HG02885 (cell line): ENCODE data around the gene GPR146.
"Not testable (repeated sequence)": the region's sequence is repeated elsewhere in the genome, so short reads cannot be mapped to it uniquely, and the experiment has no call there.

Source experiments
- ATAC-seq: cut with Tn5 transposase; IDR thresholded peaks from one replicate; pipeline ENCODE4 v1.9.1; 2021; ENCODE audit warnings: mild to moderate bottlenecking; ENCODE audit not compliant: unreplicated experiment, poor library complexity

Gene GPR146, protein sequence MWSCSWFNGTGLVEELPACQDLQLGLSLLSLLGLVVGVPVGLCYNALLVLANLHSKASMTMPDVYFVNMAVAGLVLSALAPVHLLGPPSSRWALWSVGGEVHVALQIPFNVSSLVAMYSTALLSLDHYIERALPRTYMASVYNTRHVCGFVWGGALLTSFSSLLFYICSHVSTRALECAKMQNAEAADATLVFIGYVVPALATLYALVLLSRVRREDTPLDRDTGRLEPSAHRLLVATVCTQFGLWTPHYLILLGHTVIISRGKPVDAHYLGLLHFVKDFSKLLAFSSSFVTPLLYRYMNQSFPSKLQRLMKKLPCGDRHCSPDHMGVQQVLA

DNA sequence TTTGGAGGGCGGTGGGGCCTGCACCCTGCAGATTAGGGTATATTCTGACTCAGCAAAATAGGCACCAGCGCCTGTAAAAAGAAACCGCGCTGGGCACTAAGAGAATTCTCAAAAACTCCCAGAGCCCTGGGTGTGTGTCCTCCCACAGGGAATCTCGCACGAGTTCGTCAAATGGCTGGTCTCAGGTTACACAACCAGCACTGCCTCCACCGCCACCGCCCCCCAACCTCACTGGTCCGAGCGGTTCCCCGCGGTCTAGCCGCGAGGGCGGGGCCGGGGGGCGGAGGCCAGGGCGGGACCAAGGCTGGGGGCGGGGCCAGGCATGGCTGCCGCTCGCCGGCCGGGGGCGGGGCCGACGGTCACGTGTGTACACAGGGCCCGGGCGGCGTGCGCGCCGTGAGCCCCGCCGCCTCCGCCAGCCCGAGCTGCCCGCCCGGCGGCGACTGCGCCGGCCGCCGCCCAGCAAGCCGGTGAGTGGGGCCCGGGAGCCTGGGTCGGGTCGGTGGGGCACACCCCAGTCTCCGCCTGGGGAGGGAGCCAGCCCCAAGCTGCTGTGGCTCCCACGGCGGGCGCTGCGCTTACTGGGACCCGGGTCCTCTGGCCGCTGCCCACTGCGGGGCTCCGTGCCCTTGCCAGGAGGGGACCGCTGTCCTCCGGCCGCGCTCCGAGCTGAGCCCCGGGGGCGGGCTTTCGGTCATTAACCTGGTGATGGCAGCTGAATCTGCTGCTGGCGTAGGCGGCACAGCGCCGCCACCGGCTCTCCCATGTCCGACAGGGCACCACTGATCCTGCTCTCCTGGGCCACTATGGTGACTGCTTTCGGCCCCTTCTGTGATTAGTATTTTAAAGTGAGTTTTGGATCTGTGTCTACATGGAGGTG lies at the start of gene GPR146:
Gene GPR146, plus strand, starts transcription at position 358 of the 880 bp plus-strand sequence. CDS start 12,970 bp downstream, outside the sequence.
- peak; percentile 94 for ATAC-seq

- no peak for ATAC-seq
Measured at GRCh38 chr7:994592-995308, 49.6 kb upstream of the GPR146 start.

- ATAC-seq, result no peak
Measured at GRCh38 chr7:995571-995970, 48.8 kb upstream of the GPR146 start.

- ATAC-seq, result no peak
Measured at GRCh38 chr7:996079-996872, 48.1 kb upstream of the GPR146 start.

- no peak for ATAC-seq
Measured at GRCh38 chr7:997404-998395, 46.6 kb upstream of the GPR146 start.

- ATAC-seq, result no peak
Measured at GRCh38 chr7:999149-999879, 45.0 kb upstream of the GPR146 start.

GRCh38 chr7:999941-1000935 lies 44.1 kb upstream of the GPR146 start:
- ATAC-seq, result no peak

- not testable (repeated sequence) for ATAC-seq
Measured at GRCh38 chr7:1001069-1001770, 43.1 kb upstream of the GPR146 start.

GRCh38 chr7:1002026-1002425 lies 42.3 kb upstream of the GPR146 start:
- ATAC-seq, result not testable (repeated sequence)

- ATAC-seq, result not testable (repeated sequence)
Measured at GRCh38 chr7:1002445-1002844, 41.9 kb upstream of the GPR146 start.

GRCh38 chr7:1004018-1004852 lies 40.1 kb upstream of the GPR146 start:
- ATAC-seq, result no peak

DNA sequence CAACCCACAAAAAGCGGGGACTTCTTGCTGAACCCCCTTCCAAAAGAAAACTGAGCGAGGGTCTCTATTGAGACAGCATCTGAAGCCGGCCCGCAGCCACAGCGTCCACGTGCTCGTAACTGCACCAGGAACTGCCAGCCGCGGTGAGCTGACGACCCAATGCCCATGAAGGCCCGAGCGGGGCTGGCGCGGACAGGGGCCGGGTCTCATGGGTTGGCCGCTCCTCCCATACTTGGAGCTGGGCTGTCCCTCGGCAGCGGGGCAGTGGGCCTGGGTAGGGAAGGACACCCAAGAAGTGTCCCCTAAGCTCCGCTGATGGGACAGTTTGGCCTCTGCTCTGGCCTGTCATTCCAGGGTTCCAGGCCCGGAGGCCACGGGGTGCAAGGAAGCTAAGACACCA lies 39.0 kb upstream of the GPR146 start:
- ATAC-seq, result no peak

DNA sequence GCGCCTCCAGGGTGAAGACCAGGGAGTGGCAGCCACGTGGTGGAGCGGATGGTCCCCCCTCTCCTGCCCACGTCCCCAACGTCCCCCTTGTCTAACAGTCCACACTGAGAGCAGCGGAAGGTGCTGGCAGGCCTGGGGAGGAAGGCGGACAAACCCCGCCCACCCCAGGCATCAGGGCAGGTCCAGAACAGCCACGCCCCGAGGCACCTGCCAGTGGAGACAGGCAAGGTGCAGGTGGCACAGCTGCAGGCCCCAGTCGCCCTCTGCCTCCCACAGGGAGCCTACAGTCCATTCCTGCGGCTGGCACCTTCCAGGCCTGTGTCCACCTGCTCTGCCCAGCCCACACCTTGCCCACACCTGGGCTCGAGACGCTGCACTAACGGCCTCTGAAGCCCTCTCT lies 36.4 kb upstream of the GPR146 start:
- ATAC-seq, result no peak

- no peak for ATAC-seq
Measured at GRCh38 chr7:1008733-1009363, 35.5 kb upstream of the GPR146 start.

DNA sequence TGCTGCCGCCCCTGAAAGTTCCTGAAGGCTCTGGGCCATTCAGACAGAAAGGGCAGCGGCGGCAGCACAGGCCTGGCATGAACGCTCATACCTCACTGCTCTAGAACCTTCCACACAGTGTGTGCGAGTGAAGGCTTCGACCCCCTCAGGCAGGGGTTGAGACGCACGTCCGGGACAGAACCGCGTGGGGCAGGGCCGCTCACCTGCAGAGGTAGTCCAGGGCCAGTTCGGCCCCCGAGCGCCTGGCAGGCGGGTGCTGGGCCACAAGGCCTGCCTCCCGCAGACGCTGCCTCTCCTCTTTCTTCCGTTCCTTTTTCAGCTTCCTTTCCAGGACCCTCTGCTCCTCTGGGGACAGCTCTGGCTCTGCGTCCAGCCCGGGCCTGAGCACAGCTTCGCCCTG lies 34.6 kb upstream of the GPR146 start:
- no peak for ATAC-seq
